ENCODE results near the gene RFFL.

GRCh38 chr17:35097776-35098175 lies 34.3 kb upstream of the RFFL start:
- TF ChIP-seq CTCF (IDR thresholded peaks at IDR 0.05) = no peak
- TF ChIP-seq EP300 (IDR thresholded peaks at IDR 0.05) = no peak
